MM.1S (cell line): ENCODE results near the gene GSTA4.

ENCODE experiments used
- DNase-seq: peaks from one replicate; pipeline ENCODE4 v3.0.0-alpha.2; 2015
- H2AFZ ChIP-seq: fragments of 300-600 bp; sonication (generic); 2 replicates; pipeline ENCODE4 v1.6.0; 2016; ENCODE audit warnings: antibody characterized with exemption, low read length
- H3F3A ChIP-seq: fragments of 300-600 bp; sonication (generic); 2 replicates; pipeline ENCODE4 v1.6.1; 2016; ENCODE audit warnings: mild to moderate bottlenecking, antibody characterized with exemption, low read length, moderate library complexity, mixed read lengths; ENCODE audit not compliant: insufficient read depth
- H3K27ac ChIP-seq: fragments of 300-600 bp; sonication (generic); 2 replicates; pipeline ENCODE4 v1.5.1; 2016; ENCODE audit warnings: mild to moderate bottlenecking, low read length
- H3K27me3 ChIP-seq: fragments of 300-600 bp; sonication (generic); replicated peaks from 2 replicates; pipeline ENCODE4 v1.6.0; 2016; ENCODE audit warnings: low read length; ENCODE audit not compliant: insufficient read depth
- H3K36me3 ChIP-seq: fragments of 300-600 bp; sonication (generic); replicated peaks from 2 replicates; pipeline ENCODE4 v1.6.1; 2016; ENCODE audit warnings: mild to moderate bottlenecking, low read length, mixed read lengths; ENCODE audit not compliant: insufficient read depth
- H3K4me1 ChIP-seq: fragments of 300-600 bp; sonication (generic); 2 replicates; pipeline ENCODE4 v1.6.1; 2016; ENCODE audit warnings: low read length, mixed read lengths
- H3K4me2 ChIP-seq: fragments of 300-600 bp; sonication (generic); 2 replicates; pipeline ENCODE4 v1.6.0; 2016; ENCODE audit warnings: low read depth, low read length
- H3K4me3 ChIP-seq: fragments of 300-600 bp; sonication (generic); 2 replicates; pipeline ENCODE4 v1.5.1; 2016; ENCODE audit warnings: low read length, mixed read lengths
- H3K79me2 ChIP-seq: fragments of 300-600 bp; sonication (generic); 2 replicates; pipeline ENCODE4 v1.6.1; 2016; ENCODE audit warnings: mixed run types, low read length, mixed read lengths
- H3K9ac ChIP-seq: fragments of 300-600 bp; sonication (generic); 2 replicates; pipeline ENCODE4 v1.6.1; 2016; ENCODE audit warnings: low read length, mixed read lengths
- H3K9me2 ChIP-seq: fragments of 300-600 bp; sonication (generic); replicated peaks from 2 replicates; pipeline ENCODE4 v1.6.1; 2016; ENCODE audit warnings: mild to moderate bottlenecking, low read length, mixed read lengths; ENCODE audit not compliant: insufficient read depth
- H3K9me3 ChIP-seq: fragments of 300-600 bp; sonication (generic); replicated peaks from 2 replicates; pipeline ENCODE4 v1.6.1; 2016; ENCODE audit warnings: mild to moderate bottlenecking, low read length, mixed read lengths; ENCODE audit not compliant: insufficient read depth
- H4K20me1 ChIP-seq: fragments of 300-600 bp; sonication (generic); 2 replicates; pipeline ENCODE4 v1.6.1; 2016; ENCODE audit warnings: mild to moderate bottlenecking, low read length, moderate library complexity, mixed read lengths; ENCODE audit not compliant: insufficient read depth
- EZH2 ChIP-seq: fragments of 300-600 bp; sonication (generic); optimal IDR thresholded peaks from 2 replicates; pipeline ENCODE3; 2017; ENCODE audit warnings: low read depth, mild to moderate bottlenecking, antibody characterized with exemption, low read length, mixed read lengths
- EZH2phosphoT487 ChIP-seq: fragments of 300-600 bp; sonication (generic); IDR thresholded peaks from 2 replicates; pipeline ENCODE4 v1.6.1; 2018; ENCODE audit warnings: antibody characterized with exemption, low read length
- TF ChIP-seq, protein P1 (sequence below): fragments of 300-600 bp; sonication (generic); IDR thresholded peaks from 2 replicates; pipeline ENCODE4 v1.5.1; 2016; ENCODE audit warnings: antibody characterized with exemption, low read length, mixed read lengths

The GSTA4 gene

DNA sequence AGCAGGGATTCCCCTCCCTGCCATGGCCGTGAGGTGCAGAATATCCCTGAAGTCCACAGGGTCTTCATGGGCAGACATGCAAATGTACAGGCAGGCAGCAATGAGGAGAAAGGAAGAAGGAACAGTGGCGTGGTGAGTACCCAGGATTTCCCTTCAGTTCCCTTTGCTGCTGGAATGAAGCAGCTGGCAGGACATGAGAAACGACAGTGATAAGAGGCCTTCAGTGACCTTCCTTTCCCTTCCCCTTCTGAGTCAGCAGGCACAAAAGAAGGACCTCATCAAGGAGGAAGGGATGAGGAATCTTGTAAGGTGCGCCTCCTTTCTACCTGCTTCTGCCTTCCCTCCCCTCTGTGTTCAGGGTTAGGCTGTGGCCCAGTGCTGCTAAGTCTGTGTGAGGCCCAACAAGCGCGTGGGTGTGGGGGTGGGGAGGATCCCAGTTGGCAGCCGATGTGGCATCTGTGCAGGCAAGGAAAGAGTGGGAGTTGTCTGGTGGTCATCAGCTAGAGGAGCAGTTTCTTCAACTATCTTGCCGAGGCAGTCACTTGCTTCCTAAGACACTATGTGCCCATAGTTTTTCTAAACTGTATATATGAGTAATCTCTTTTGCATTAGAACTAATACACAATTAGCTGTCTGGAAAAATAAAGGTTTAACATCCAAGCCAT, 40.6 kb upstream of the GSTA4 start:
- no peak for TF ChIP-seq EZH2
- TF ChIP-seq, protein P1, sequence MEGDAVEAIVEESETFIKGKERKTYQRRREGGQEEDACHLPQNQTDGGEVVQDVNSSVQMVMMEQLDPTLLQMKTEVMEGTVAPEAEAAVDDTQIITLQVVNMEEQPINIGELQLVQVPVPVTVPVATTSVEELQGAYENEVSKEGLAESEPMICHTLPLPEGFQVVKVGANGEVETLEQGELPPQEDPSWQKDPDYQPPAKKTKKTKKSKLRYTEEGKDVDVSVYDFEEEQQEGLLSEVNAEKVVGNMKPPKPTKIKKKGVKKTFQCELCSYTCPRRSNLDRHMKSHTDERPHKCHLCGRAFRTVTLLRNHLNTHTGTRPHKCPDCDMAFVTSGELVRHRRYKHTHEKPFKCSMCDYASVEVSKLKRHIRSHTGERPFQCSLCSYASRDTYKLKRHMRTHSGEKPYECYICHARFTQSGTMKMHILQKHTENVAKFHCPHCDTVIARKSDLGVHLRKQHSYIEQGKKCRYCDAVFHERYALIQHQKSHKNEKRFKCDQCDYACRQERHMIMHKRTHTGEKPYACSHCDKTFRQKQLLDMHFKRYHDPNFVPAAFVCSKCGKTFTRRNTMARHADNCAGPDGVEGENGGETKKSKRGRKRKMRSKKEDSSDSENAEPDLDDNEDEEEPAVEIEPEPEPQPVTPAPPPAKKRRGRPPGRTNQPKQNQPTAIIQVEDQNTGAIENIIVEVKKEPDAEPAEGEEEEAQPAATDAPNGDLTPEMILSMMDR: no peak
- TF ChIP-seq EZH2phosphoT487: no peak
- Histone ChIP-seq H3K9ac (no peak overlapping the region), H3K27ac (no peak overlapping the region), H3K36me3 (no peaks in the 10 kb centered on the region), H4K20me1 (no peaks in the 10 kb centered on the region), H3K4me3 (no peak overlapping the region), H3K9me2 (no peaks in the 10 kb centered on the region), H3K79me2 (no peaks in the 10 kb centered on the region), H3K27me3 (no peaks in the 10 kb centered on the region), H3K4me2 (no peak overlapping the region), H3K9me3 (no peaks in the 10 kb centered on the region), H3F3A (no peaks in the 10 kb centered on the region), H3K4me1 (no peaks in the 10 kb centered on the region), H2AFZ (no peak overlapping the region)
- no peak for DNase-seq

GRCh38 chr6:53033764-53034163, 38.7 kb upstream of the GSTA4 start:
- H3K79me2 ChIP-seq: no peaks in the 10 kb centered on the region
- peaks cover 5% of the 10 kb centered on the region; the same call in 1 of the 2 replicates for H3K4me1 ChIP-seq
- H3K9me3 ChIP-seq: no peaks in the 10 kb centered on the region
- H3F3A ChIP-seq: no peaks in the 10 kb centered on the region
- no peak overlapping the region for H3K4me3 ChIP-seq
- DNase-seq: no peak
- TF ChIP-seq, protein P1: no peak
- TF ChIP-seq EZH2 (no peak), EZH2phosphoT487 (no peak)
- no peaks in the 10 kb centered on the region for H4K20me1 ChIP-seq
- no peak overlapping the region for H3K27ac ChIP-seq
- no peak overlapping the region for H2AFZ ChIP-seq
- H3K9me2 ChIP-seq: no peaks in the 10 kb centered on the region
- H3K27me3 ChIP-seq: no peaks in the 10 kb centered on the region
- H3K36me3 ChIP-seq: no peaks in the 10 kb centered on the region
- H3K9ac ChIP-seq: no peak overlapping the region
- H3K4me2 ChIP-seq: no peak overlapping the region

DNA sequence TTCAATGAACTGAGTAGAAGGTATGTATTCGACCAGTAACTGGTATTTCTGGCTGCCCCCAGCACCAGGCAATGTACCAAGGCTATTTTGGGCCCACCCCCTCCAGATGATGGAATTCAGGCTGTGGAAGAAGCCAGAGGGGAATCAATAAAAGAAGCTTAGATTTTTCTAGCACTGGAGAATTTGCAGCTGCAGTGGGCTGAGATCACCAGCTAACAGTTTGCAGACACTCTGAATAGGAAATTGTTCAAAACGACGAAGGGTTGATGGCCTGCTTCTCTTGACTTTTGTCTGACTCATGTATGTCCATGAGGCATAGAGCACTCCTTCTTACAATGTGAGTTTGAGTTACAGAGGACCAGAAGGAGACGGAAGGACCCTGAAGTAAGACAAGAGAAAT, 37.8 kb upstream of the GSTA4 start:
- TF ChIP-seq, protein P1: no peak
- TF ChIP-seq EZH2 (no peak), EZH2phosphoT487 (no peak)
- H3K27ac ChIP-seq: no peak overlapping the region
- H3K4me3 ChIP-seq: no peak overlapping the region
- DNase-seq: no peak
- no peak overlapping the region for H3K9ac ChIP-seq
- H3K79me2 ChIP-seq: no peaks in the 10 kb centered on the region
- H3K27me3 ChIP-seq: no peaks in the 10 kb centered on the region
- no peaks in the 10 kb centered on the region for H3K9me3 ChIP-seq
- H4K20me1 ChIP-seq: no peaks in the 10 kb centered on the region
- no peaks in the 10 kb centered on the region for H3K9me2 ChIP-seq
- no peak overlapping the region for H2AFZ ChIP-seq
- no peak overlapping the region for H3K4me2 ChIP-seq
- no peaks in the 10 kb centered on the region for H3F3A ChIP-seq
- H3K36me3 ChIP-seq: no peaks in the 10 kb centered on the region
- H3K4me1 ChIP-seq: peaks cover 5% of the 10 kb centered on the region; the same call in 1 of the 2 replicates
